Parathyroid adenoma (tissue), 2 donors: Measurements from ENCODE around the gene CLSTN2.

Experiments
- H2AFZ ChIP-seq: fragments of 300-600 bp; sonication (generic); one replicate; pipeline ENCODE4 v1.7.0; 2017; ENCODE audit warnings: antibody characterized with exemption, mild to moderate bottlenecking
- H3K27ac ChIP-seq: fragments of 300-600 bp; sonication (generic); one replicate; pipeline ENCODE4 v1.7.0; 2017
- H3K27me3 ChIP-seq: fragments of 300-600 bp; sonication (generic); one replicate; pipeline ENCODE4 v1.7.0; 2017; ENCODE audit warnings: low read length; ENCODE audit not compliant: control insufficient read depth, insufficient read depth
- H3K36me3 ChIP-seq: fragments of 300-600 bp; sonication (generic); one replicate; pipeline ENCODE4 v1.7.0; 2017; ENCODE audit warnings: low read length; ENCODE audit not compliant: control insufficient read depth, insufficient read depth
- H3K4me1 ChIP-seq: fragments of 300-600 bp; sonication (generic); one replicate; pipeline ENCODE4 v1.7.0; 2017; ENCODE audit warnings: control low read depth
- H3K4me2 ChIP-seq: fragments of 300-600 bp; sonication (generic); one replicate; pipeline ENCODE4 v1.7.0; 2017; ENCODE audit warnings: low read length
- H3K4me3 ChIP-seq: fragments of 300-600 bp; sonication (generic); one replicate; pipeline ENCODE4 v1.7.0; 2017; ENCODE audit warnings: low read depth, low read length
- H3K79me2 ChIP-seq: fragments of 300-600 bp; sonication (generic); one replicate; pipeline ENCODE4 v1.7.0; 2017; ENCODE audit warnings: control low read depth
- H3K9ac ChIP-seq: fragments of 300-600 bp; sonication (generic); one replicate; pipeline ENCODE4 v1.7.0; 2017; ENCODE audit warnings: mild to moderate bottlenecking
- H3K9me3 ChIP-seq: fragments of 300-600 bp; sonication (generic); one replicate; pipeline ENCODE4 v1.7.0; 2017; ENCODE audit warnings: low read length; ENCODE audit not compliant: control insufficient read depth
- CTCF ChIP-seq: fragments of 300-600 bp; sonication (generic); IDR thresholded peaks from one replicate; pipeline ENCODE4 v1.7.0; 2017; ENCODE audit warnings: antibody characterized with exemption, mild to moderate bottlenecking
- donor health status: primary hyperparathyroidism.

The CLSTN2 gene

GRCh38 chr3:140196970-140197369 is 262.0 kb downstream of the CLSTN2 start:
- Histone ChIP-seq H3K36me3 (no peaks in the 10 kb centered on the region), H3K9ac (no peak overlapping the region)

GRCh38 chr3:140198242-140198641 is 263.3 kb downstream of the CLSTN2 start:
- H3K4me3 ChIP-seq = no peak overlapping the region
- H3K27ac ChIP-seq = no peak overlapping the region
- TF ChIP-seq CTCF = no peak
- H3K9ac ChIP-seq = no peak overlapping the region
- no peaks in the 10 kb centered on the region for H3K4me1 ChIP-seq
- no peaks in the 10 kb centered on the region for H3K9me3 ChIP-seq
- no peaks in the 10 kb centered on the region for H3K79me2 ChIP-seq
- no peaks in the 10 kb centered on the region for H3K36me3 ChIP-seq
- no peak overlapping the region for H2AFZ ChIP-seq
- H3K27me3 ChIP-seq = no peaks in the 10 kb centered on the region
- no peak overlapping the region for H3K4me2 ChIP-seq

More at GRCh38 chr3:140196970-140197369, 262.0 kb downstream of the CLSTN2 start:
- no peaks in the 10 kb centered on the region for H3K27me3 ChIP-seq
- H3K4me1 ChIP-seq = no peaks in the 10 kb centered on the region
- no peaks in the 10 kb centered on the region for H3K9me3 ChIP-seq
- no peak overlapping the region for H3K4me3 ChIP-seq
- no peak for TF ChIP-seq CTCF
- H3K79me2 ChIP-seq = no peaks in the 10 kb centered on the region
- H3K27ac ChIP-seq = no peak overlapping the region
- H3K4me2 ChIP-seq = no peak overlapping the region
- H2AFZ ChIP-seq = no peak overlapping the region

GRCh38 chr3:140199008-140199407 is 264.0 kb downstream of the CLSTN2 start:
- H2AFZ ChIP-seq = no peak overlapping the region
- no peak overlapping the region for H3K27ac ChIP-seq
- H3K9me3 ChIP-seq = no peaks in the 10 kb centered on the region
- no peaks in the 10 kb centered on the region for H3K79me2 ChIP-seq
- H3K4me2 ChIP-seq = no peak overlapping the region
- no peaks in the 10 kb centered on the region for H3K4me1 ChIP-seq
- H3K4me3 ChIP-seq = no peak overlapping the region
- H3K9ac ChIP-seq = no peak overlapping the region
- no peak for TF ChIP-seq CTCF
- H3K27me3 ChIP-seq = no peaks in the 10 kb centered on the region
- no peaks in the 10 kb centered on the region for H3K36me3 ChIP-seq

GRCh38 chr3:140199743-140200142 is 264.8 kb downstream of the CLSTN2 start:
- no peak overlapping the region for H3K9ac ChIP-seq
- H3K9me3 ChIP-seq = no peaks in the 10 kb centered on the region
- TF ChIP-seq CTCF = no peak
- H3K27ac ChIP-seq = no peak overlapping the region
- no peaks in the 10 kb centered on the region for H3K79me2 ChIP-seq
- no peaks in the 10 kb centered on the region for H3K36me3 ChIP-seq
- no peak overlapping the region for H2AFZ ChIP-seq
- H3K4me2 ChIP-seq = no peak overlapping the region
- H3K27me3 ChIP-seq = no peaks in the 10 kb centered on the region
- no peaks in the 10 kb centered on the region for H3K4me1 ChIP-seq
- no peak overlapping the region for H3K4me3 ChIP-seq

- Histone ChIP-seq H3K9ac (no peak overlapping the region), H3K79me2 (no peaks in the 10 kb centered on the region), H3K27me3 (no peaks in the 10 kb centered on the region), H3K9me3 (no peaks in the 10 kb centered on the region), H3K4me3 (no peak overlapping the region), H3K4me1 (no peaks in the 10 kb centered on the region), H3K27ac (no peak overlapping the region), H3K36me3 (no peaks in the 10 kb centered on the region), H2AFZ (no peak overlapping the region), H3K4me2 (no peak overlapping the region)
- TF ChIP-seq CTCF = no peak
These were observed 268.5 kb downstream of the CLSTN2 start for GRCh38 chr3:140203510-140203909.
